Liver (tissue), 3 donors: Measurements from ENCODE around the gene SAMD8.
"Not testable (repeated sequence)": the region's sequence is repeated elsewhere in the genome, so short reads cannot be mapped to it uniquely, and the experiment has no call there.

Experiments used
- FOXA1 ChIP-seq: IDR thresholded peaks from 2 replicates; pipeline ENCODE4 v1.6.1; 2016; ENCODE audit warnings: antibody characterized with exemption
- HNF4A ChIP-seq, 2 donors: conservative IDR thresholded peaks; 2 replicates each; pipeline ENCODE4 v1.6.1; 2016; ENCODE audit warnings: antibody characterized with exemption in 2 of 2, mild to moderate bottlenecking in 2 of 2
- JUND ChIP-seq, 2 donors: IDR thresholded peaks; 2 replicates each; pipeline ENCODE4 v1.6.1; 2016; ENCODE audit warnings: antibody characterized with exemption in 2 of 2
- TAF1 ChIP-seq: conservative IDR thresholded peaks from 2 replicates; pipeline ENCODE4 v1.6.1; 2016; ENCODE audit warnings: antibody characterized with exemption, mild to moderate bottlenecking
- YY1 ChIP-seq: IDR thresholded peaks from 2 replicates; pipeline ENCODE4 v1.6.1; 2016; ENCODE audit warnings: antibody characterized with exemption, mild to moderate bottlenecking
- TF ChIP-seq, protein P1 (sequence below): fragments of 150-350 bp; IDR thresholded peaks from 2 replicates; pipeline ENCODE4 v1.5.1; 2017; ENCODE audit warnings: improper control_type of control experiment, low read depth, low read length; ENCODE audit not compliant: missing input control
- TF ChIP-seq, protein P2 (sequence below): IDR thresholded peaks from 2 replicates; pipeline ENCODE4 v1.6.1; 2016; ENCODE audit warnings: antibody characterized with exemption
- TF ChIP-seq, protein P3 (sequence below): IDR thresholded peaks from 2 replicates; pipeline ENCODE4 v1.6.1; 2016; ENCODE audit warnings: antibody characterized with exemption, mild to moderate bottlenecking
- donor health status: healthy.
- donor health status: healthy.

DNA sequence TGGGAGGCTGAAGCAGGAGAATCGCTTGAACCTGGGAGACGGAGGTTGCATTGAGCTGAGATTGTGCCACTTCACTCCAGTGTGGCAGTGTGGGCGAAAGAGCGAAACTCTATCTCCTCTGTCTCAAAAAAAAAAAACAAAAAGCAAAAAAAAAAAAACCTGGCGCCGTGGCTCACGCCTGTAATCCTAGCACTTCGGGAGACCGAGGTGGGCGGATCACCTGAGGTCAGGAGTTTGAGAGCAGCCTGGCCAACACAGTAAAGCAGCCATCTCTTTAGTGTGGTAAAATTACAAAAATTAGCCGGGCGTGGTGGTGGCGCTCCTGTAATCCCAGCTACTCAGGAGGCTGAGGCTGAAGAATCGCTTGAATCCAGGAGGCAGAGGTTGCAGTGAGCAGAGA is 95.2 kb downstream of the SAMD8 start:
- TF ChIP-seq, protein P1, sequence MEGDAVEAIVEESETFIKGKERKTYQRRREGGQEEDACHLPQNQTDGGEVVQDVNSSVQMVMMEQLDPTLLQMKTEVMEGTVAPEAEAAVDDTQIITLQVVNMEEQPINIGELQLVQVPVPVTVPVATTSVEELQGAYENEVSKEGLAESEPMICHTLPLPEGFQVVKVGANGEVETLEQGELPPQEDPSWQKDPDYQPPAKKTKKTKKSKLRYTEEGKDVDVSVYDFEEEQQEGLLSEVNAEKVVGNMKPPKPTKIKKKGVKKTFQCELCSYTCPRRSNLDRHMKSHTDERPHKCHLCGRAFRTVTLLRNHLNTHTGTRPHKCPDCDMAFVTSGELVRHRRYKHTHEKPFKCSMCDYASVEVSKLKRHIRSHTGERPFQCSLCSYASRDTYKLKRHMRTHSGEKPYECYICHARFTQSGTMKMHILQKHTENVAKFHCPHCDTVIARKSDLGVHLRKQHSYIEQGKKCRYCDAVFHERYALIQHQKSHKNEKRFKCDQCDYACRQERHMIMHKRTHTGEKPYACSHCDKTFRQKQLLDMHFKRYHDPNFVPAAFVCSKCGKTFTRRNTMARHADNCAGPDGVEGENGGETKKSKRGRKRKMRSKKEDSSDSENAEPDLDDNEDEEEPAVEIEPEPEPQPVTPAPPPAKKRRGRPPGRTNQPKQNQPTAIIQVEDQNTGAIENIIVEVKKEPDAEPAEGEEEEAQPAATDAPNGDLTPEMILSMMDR = not testable (repeated sequence)
- TF ChIP-seq HNF4A (conservative IDR thresholded peaks at IDR 0.05); FOXA1; JUND (IDR thresholded peaks at IDR 0.05); YY1; TAF1: not testable (repeated sequence)
- TF ChIP-seq, protein P2, sequence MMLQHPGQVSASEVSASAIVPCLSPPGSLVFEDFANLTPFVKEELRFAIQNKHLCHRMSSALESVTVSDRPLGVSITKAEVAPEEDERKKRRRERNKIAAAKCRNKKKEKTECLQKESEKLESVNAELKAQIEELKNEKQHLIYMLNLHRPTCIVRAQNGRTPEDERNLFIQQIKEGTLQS = not testable (repeated sequence)
- TF ChIP-seq, protein P3, sequence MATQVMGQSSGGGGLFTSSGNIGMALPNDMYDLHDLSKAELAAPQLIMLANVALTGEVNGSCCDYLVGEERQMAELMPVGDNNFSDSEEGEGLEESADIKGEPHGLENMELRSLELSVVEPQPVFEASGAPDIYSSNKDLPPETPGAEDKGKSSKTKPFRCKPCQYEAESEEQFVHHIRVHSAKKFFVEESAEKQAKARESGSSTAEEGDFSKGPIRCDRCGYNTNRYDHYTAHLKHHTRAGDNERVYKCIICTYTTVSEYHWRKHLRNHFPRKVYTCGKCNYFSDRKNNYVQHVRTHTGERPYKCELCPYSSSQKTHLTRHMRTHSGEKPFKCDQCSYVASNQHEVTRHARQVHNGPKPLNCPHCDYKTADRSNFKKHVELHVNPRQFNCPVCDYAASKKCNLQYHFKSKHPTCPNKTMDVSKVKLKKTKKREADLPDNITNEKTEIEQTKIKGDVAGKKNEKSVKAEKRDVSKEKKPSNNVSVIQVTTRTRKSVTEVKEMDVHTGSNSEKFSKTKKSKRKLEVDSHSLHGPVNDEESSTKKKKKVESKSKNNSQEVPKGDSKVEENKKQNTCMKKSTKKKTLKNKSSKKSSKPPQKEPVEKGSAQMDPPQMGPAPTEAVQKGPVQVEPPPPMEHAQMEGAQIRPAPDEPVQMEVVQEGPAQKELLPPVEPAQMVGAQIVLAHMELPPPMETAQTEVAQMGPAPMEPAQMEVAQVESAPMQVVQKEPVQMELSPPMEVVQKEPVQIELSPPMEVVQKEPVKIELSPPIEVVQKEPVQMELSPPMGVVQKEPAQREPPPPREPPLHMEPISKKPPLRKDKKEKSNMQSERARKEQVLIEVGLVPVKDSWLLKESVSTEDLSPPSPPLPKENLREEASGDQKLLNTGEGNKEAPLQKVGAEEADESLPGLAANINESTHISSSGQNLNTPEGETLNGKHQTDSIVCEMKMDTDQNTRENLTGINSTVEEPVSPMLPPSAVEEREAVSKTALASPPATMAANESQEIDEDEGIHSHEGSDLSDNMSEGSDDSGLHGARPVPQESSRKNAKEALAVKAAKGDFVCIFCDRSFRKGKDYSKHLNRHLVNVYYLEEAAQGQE = not testable (repeated sequence)
